SK-N-SH treated with all-trans-retinoic acid at 6 μM for 48 hours (cell line): ENCODE results near the gene SUN2.

Source experiments
- ATAC-seq: fragments of 200-7000 bp; cut with Tn5 transposase; 3 replicates; pipeline ENCODE4 v1.9.1; 2020; ENCODE audit warnings: mild to moderate bottlenecking, moderate library complexity
- ARNTL ChIP-seq: fragments of 450-650 bp; formaldehyde crosslinking; IDR thresholded peaks from 2 replicates; pipeline ENCODE4 v1.5.0; 2020; ENCODE audit warnings: low read depth, mild to moderate bottlenecking, moderate library complexity, borderline replicate concordance
- BACH2 ChIP-seq: fragments of 250-450 bp; sonication (Bioruptor Pico); IDR thresholded peaks from 2 replicates; pipeline ENCODE4 v1.9.0; 2021; ENCODE audit warnings: mild to moderate bottlenecking, borderline replicate concordance
- CREB5 ChIP-seq: fragments of 250-450 bp; sonication (Bioruptor Pico); IDR thresholded peaks from 2 replicates; pipeline ENCODE4 v1.5.1; 2020; ENCODE audit warnings: low read depth, mild to moderate bottlenecking, moderate library complexity
- CSDC2 ChIP-seq: fragments of 250-450 bp; sonication (Bioruptor Pico); IDR thresholded peaks from 2 replicates; pipeline ENCODE4 v1.5.0; 2020; ENCODE audit warnings: mild to moderate bottlenecking, moderate library complexity
- CSRNP3 ChIP-seq: fragments of 250-450 bp; sonication (Bioruptor Pico); IDR thresholded peaks from 2 replicates; pipeline ENCODE4 v1.5.1; 2021; ENCODE audit warnings: mild to moderate bottlenecking, moderate library complexity
- GLIS3 ChIP-seq: fragments of 250-450 bp; sonication (Bioruptor Pico); IDR thresholded peaks from 2 replicates; pipeline ENCODE4 v1.5.0; 2020; ENCODE audit warnings: mild to moderate bottlenecking, moderate library complexity
- ISL1 ChIP-seq: fragments of 250-450 bp; sonication (Bioruptor Pico); IDR thresholded peaks from 2 replicates; pipeline ENCODE4 v2.1.2; 2022; ENCODE audit warnings: mild to moderate bottlenecking, moderate library complexity
- OSR1 ChIP-seq: fragments of 250-450 bp; sonication (Bioruptor Pico); IDR thresholded peaks from 2 replicates; pipeline ENCODE4 v1.8.0; 2022; ENCODE audit warnings: moderate library complexity, mild to moderate bottlenecking, inconsistent platforms
- POU6F1 ChIP-seq: fragments of 250-450 bp; sonication (Bioruptor Pico); IDR thresholded peaks from 2 replicates; pipeline ENCODE4 v1.8.0; 2021; ENCODE audit warnings: low read depth, mild to moderate bottlenecking, moderate library complexity, borderline replicate concordance
- PPARA ChIP-seq: fragments of 250-450 bp; sonication (Bioruptor Pico); IDR thresholded peaks from 2 replicates; pipeline ENCODE4 v1.5.0; 2020; ENCODE audit warnings: mild to moderate bottlenecking, borderline replicate concordance
- RARB ChIP-seq: fragments of 250-450 bp; sonication (Bioruptor Pico); IDR thresholded peaks from 2 replicates; pipeline ENCODE4 v1.8.0; 2021; ENCODE audit warnings: mild to moderate bottlenecking, moderate library complexity
- SNAI2 ChIP-seq: fragments of 250-450 bp; sonication (Bioruptor Pico); IDR thresholded peaks from 2 replicates; pipeline ENCODE4 v1.5.0; 2020; ENCODE audit warnings: mild to moderate bottlenecking, moderate library complexity
- TCF4 ChIP-seq: fragments of 250-450 bp; sonication (Bioruptor Pico); IDR thresholded peaks from 2 replicates; pipeline ENCODE4 v1.8.0; 2021; ENCODE audit warnings: mild to moderate bottlenecking, moderate library complexity, borderline replicate concordance
- TOX ChIP-seq: fragments of 250-450 bp; sonication (Bioruptor Pico); IDR thresholded peaks from 2 replicates; pipeline ENCODE4 v1.8.0; 2021; ENCODE audit warnings: mild to moderate bottlenecking, moderate library complexity, borderline replicate concordance
- TSHZ2 ChIP-seq: fragments of 250-450 bp; sonication (Bioruptor Pico); IDR thresholded peaks from 2 replicates; pipeline ENCODE4 v1.5.0; 2020; ENCODE audit warnings: mild to moderate bottlenecking, moderate library complexity
- ZC3H10 ChIP-seq: fragments of 250-450 bp; sonication (Bioruptor Pico); IDR thresholded peaks from 2 replicates; pipeline ENCODE4 v1.5.1; 2021; ENCODE audit warnings: mild to moderate bottlenecking, moderate library complexity
- ZFP3 ChIP-seq: fragments of 250-450 bp; sonication (Bioruptor Pico); IDR thresholded peaks from 2 replicates; pipeline ENCODE4 v1.5.0; 2020; ENCODE audit warnings: mild to moderate bottlenecking, moderate library complexity
- ZFP30 ChIP-seq: fragments of 450-650 bp; formaldehyde crosslinking; IDR thresholded peaks from 2 replicates; pipeline ENCODE4 v1.5.0; 2022; ENCODE audit warnings: mild to moderate bottlenecking, moderate library complexity
- ZNF565 ChIP-seq: fragments of 450-650 bp; formaldehyde crosslinking; conservative IDR thresholded peaks from 2 replicates; pipeline ENCODE4 v1.5.0; 2020; ENCODE audit warnings: low read depth, mild to moderate bottlenecking, moderate library complexity
- ZNF70 ChIP-seq: fragments of 450-650 bp; formaldehyde crosslinking; IDR thresholded peaks from 2 replicates; pipeline ENCODE4 v1.5.0; 2020; ENCODE audit warnings: mild to moderate bottlenecking, moderate library complexity
- ZNF8 ChIP-seq: fragments of 450-650 bp; formaldehyde crosslinking; IDR thresholded peaks from 2 replicates; pipeline ENCODE4 v1.5.0; 2020; ENCODE audit warnings: mild to moderate bottlenecking, moderate library complexity

Gene SUN2

GRCh38 chr22:38727530-38728451 lies 28.0 kb downstream of the SUN2 start:
- no peak for ATAC-seq
- TF ChIP-seq BACH2 (CRISPR knock-in tag), result no peak
- TF ChIP-seq ZC3H10 (CRISPR knock-in tag), result no peak
- no peak for TF ChIP-seq POU6F1 (CRISPR knock-in tag)
- no peak for TF ChIP-seq CREB5 (CRISPR knock-in tag)
- TF ChIP-seq GLIS3 (CRISPR knock-in tag), result no peak
- no peak for TF ChIP-seq ISL1 (CRISPR knock-in tag)
- no peak for TF ChIP-seq RARB
- no peak for TF ChIP-seq TOX
- no peak for TF ChIP-seq CSRNP3 (CRISPR knock-in tag)
- no peak for TF ChIP-seq ZNF70 (CRISPR knock-in tag)
- TF ChIP-seq OSR1 (CRISPR knock-in tag), result no peak
- no peak for TF ChIP-seq ZFP3 (CRISPR knock-in tag)
- no peak for TF ChIP-seq TSHZ2 (CRISPR knock-in tag)

- TF ChIP-seq ZNF70 (CRISPR knock-in tag), result no peak
- TF ChIP-seq OSR1 (CRISPR knock-in tag), result no peak
- TF ChIP-seq RARB, result no peak
- no peak for TF ChIP-seq ZNF8
- no peak for TF ChIP-seq BACH2 (CRISPR knock-in tag)
- no peak for TF ChIP-seq TCF4 (CRISPR knock-in tag)
- no peak for TF ChIP-seq TOX
- no peak for TF ChIP-seq POU6F1 (CRISPR knock-in tag)
- no peak for TF ChIP-seq ZFP30 (CRISPR knock-in tag)
- ATAC-seq, result no peak
Observed at GRCh38 chr22:38727123-38727522, 28.7 kb downstream of the SUN2 start.

- no peak for ATAC-seq
- TF ChIP-seq TOX (no peak), GLIS3 (CRISPR knock-in tag) (no peak), PPARA (no peak), OSR1 (CRISPR knock-in tag) (no peak), ISL1 (CRISPR knock-in tag) (no peak), SNAI2 (CRISPR knock-in tag) (no peak), ZNF565 (CRISPR knock-in tag) (no peak), CSRNP3 (CRISPR knock-in tag) (no peak), TSHZ2 (CRISPR knock-in tag) (no peak), BACH2 (CRISPR knock-in tag) (no peak), CSDC2 (no peak), ARNTL (CRISPR knock-in tag) (no peak)
Observed at GRCh38 chr22:38725900-38726655, 29.7 kb downstream of the SUN2 start.
